ENCODE data around the gene TIAM1.
A peak's percentile ranks its signal among the peaks of the same experiment; 100 is the strongest.

Gene TIAM1

DNA sequence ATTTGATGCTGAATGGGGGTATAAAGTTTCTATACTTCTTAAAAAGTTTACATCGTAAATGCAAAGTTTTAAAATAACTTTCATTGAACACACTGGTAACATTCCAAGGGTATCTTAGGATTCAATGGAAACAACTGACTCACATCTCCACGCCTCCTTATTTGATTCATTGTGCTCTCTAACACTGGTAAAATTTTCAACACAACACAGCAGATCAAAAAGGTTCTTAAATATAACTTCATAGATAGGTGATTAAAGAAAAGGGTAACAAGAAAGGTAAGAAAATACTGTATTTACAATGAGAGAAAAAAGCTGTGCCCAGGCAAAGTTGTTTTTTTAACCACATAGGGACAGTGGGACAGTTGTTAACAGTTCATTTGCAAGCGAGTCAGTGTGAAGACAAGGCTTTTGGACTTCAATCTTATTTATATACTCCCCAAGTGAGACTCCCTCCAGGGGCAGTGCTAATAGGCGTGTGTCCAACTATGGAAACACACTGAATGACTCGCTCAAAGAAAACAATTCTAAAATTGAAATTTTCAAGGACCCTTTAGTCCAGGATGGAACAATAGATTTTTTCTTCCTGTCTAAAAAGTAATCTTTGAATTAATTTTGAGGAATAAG, 140.5 kb downstream of the TIAM1 start:
- no peak overlapping the region for H3K4me3 ChIP-seq
- peaks cover 57 to 92% (median 83%) of the 10 kb centered on the region in 10 experiments for H3K4me1 ChIP-seq
- peak overlapping the region in 10 of 11 experiments; percentile 48 to 85 (median 78); a peak in 19 of 22 replicates for H3K4me2 ChIP-seq
- H3K27ac ChIP-seq = peak overlapping the region in 5 of 11 experiments; percentile 14 to 81 (median 44); a peak in 4 of 22 replicates
- no peaks in the 10 kb centered on the region for H3K9me3 ChIP-seq (replicated peaks in 1 of 11)
- no peak for TF ChIP-seq Cebpa-rat (IDR thresholded peaks at IDR 0.05)
- H4K20me1 ChIP-seq = no peaks in the 10 kb centered on the region; a peak in 2 of 22 replicates
- H3K36me3 ChIP-seq = peaks cover 0 to 12% (median 7%) of the 10 kb centered on the region in 11 experiments; a peak in 5 of 22 replicates
- no peaks in the 10 kb centered on the region for H3K27me3 ChIP-seq
- no peak overlapping the region for H3K9ac ChIP-seq

DNA sequence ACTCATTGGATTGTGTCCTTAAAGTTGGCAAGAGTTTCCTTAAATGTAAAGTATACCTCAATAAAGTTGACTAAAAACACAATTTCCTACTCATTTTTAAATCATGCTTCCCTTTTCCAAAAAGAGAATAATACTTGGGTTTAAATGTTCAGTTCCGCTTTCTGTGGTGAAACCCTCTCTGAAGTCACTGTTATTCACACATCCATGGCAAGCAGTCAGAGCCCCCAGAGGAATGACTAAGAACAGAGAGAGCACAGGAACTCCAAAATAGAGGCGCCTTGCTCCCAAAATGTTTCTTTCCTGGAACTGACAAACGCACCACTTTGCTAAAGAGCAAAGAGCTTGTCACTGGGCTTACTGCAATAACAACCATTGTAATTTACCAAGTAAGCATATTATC, 142.5 kb downstream of the TIAM1 start:
- peak overlapping the region; percentile 75 to 88 (median 80); a peak in 21 of 22 replicates for H3K27ac ChIP-seq
- H3K4me3 ChIP-seq = peak overlapping the region in 1 of 10 experiments; percentile 17; a peak in 4 of 20 replicates
- H3K36me3 ChIP-seq = peaks cover 0 to 5% (median 0%) of the 10 kb centered on the region in 11 experiments; a peak in 3 of 22 replicates
- H4K20me1 ChIP-seq = no peaks in the 10 kb centered on the region; a peak in 2 of 22 replicates
- H3K4me2 ChIP-seq = peak overlapping the region; percentile 59 to 90 (median 81)
- no peaks in the 10 kb centered on the region for H3K27me3 ChIP-seq
- TF ChIP-seq Cebpa-rat (IDR thresholded peaks at IDR 0.05) = peak in 2 of 11 experiments; percentile 5; a peak in 2 of 22 replicates
- H3K9me3 ChIP-seq (replicated peaks in 1 of 11) = peaks cover 0 to 6% (median 0%) of the 10 kb centered on the region in 11 experiments; a peak in 4 of 22 replicates
- H3K4me1 ChIP-seq = peaks cover 69 to 88% (median 80%) of the 10 kb centered on the region in 10 experiments
- peak overlapping the region; percentile 19 to 71 (median 64); a peak in 21 of 22 replicates for H3K9ac ChIP-seq

DNA sequence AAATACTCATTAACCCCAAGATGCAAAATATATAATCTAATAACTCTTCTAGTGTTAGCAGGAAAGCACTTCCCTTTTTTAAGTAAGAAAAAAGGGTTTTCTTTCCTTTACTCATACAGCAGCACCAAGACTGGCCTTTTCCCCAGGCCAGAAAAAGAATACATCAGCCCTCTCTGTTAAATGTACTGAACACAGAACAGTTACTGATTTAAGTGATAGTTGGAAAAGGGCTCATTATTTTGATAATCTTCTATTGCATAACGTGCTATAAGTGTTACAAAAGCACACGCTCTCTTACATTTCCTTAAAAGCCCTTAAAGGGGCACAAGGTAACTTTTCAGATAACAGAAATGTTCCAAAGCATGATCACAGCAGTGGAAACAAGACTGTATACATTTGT, 142.9 kb downstream of the TIAM1 start:
- H3K27ac ChIP-seq = peak overlapping the region; percentile 75 to 88 (median 80)
- H3K4me1 ChIP-seq = peaks cover 69 to 88% (median 77%) of the 10 kb centered on the region in 10 experiments
- H3K4me3 ChIP-seq = peak overlapping the region in 4 of 10 experiments; percentile 8 to 18 (median 15); a peak in 5 of 20 replicates
- TF ChIP-seq Cebpa-rat (IDR thresholded peaks at IDR 0.05) = peak in 3 of 11 experiments; percentile 35 to 76 (median 56); a peak in 3 of 22 replicates
- H3K9ac ChIP-seq = peak overlapping the region; percentile 19 to 71 (median 64); a peak in 21 of 22 replicates
- peaks cover 0 to 5% (median 0%) of the 10 kb centered on the region in 11 experiments; a peak in 3 of 22 replicates for H3K36me3 ChIP-seq
- H3K9me3 ChIP-seq (replicated peaks in 1 of 11) = peaks cover 0 to 6% (median 0%) of the 10 kb centered on the region in 11 experiments; a peak in 4 of 22 replicates
- no peaks in the 10 kb centered on the region for H3K27me3 ChIP-seq
- no peaks in the 10 kb centered on the region; a peak in 2 of 22 replicates for H4K20me1 ChIP-seq
- peak overlapping the region; percentile 59 to 90 (median 81) for H3K4me2 ChIP-seq

DNA sequence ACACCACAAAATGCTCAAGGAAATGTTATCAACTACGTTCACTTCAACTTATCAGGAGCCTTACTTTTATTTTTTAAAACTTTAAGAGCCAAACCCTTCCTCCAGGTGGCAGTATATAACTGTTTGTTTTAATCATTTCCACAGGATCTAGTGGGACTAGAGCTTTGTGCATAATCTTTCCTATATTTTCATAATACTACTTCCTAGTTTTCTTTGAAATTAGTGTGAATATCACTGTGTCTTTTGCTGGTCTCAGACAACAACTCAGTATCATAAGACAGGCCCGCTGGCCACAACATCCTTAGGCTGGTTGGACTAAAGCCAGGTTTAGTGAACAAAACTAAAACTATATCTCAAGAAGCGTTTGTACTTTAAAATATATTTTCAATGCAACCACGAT, 145.5 kb downstream of the TIAM1 start:
- no peak for TF ChIP-seq Cebpa-rat (IDR thresholded peaks at IDR 0.05)
- H3K4me3 ChIP-seq = no peak overlapping the region
- H3K9me3 ChIP-seq (replicated peaks in 1 of 11) = peaks cover 0 to 6% (median 0%) of the 10 kb centered on the region in 11 experiments; a peak in 5 of 22 replicates
- peak overlapping the region in 4 of 11 experiments; percentile 18 to 85 (median 80); a peak in 4 of 22 replicates for H3K27ac ChIP-seq
- H3K27me3 ChIP-seq = no peaks in the 10 kb centered on the region
- peaks cover 49 to 79% (median 65%) of the 10 kb centered on the region in 10 experiments for H3K4me1 ChIP-seq
- H3K36me3 ChIP-seq = peaks cover 4 to 19% (median 11%) of the 10 kb centered on the region in 11 experiments; a peak in 21 of 22 replicates
- H3K9ac ChIP-seq = no peak overlapping the region
- H3K4me2 ChIP-seq = peak overlapping the region in 7 of 11 experiments; percentile 42 to 90 (median 81); a peak in 9 of 22 replicates
- no peaks in the 10 kb centered on the region; a peak in 2 of 22 replicates for H4K20me1 ChIP-seq

DNA sequence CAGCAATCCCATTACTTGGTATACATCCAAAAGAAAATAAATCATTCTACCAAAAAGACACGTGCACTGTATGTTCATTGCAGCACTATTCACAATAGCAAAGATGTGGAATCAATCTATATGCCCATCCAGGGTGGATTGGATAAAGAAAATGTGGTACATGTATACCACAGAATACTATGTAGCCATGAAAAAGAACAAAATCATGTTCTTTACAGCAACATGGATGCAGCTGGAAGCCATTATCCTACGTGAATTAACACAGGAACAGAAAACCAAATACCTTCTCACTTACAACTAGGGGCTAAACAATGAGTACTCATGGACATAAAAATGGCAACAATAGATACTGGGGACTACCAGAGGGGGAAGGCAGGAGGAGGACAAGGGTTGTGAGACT, 147.3 kb downstream of the TIAM1 start:
- Histone ChIP-seq H3K36me3 (peaks cover 16 to 35% (median 26%) of the 10 kb centered on the region in 11 experiments), H3K27ac (no peak overlapping the region), H4K20me1 (no peaks in the 10 kb centered on the region; a peak in 2 of 22 replicates), H3K4me2 (no peak overlapping the region), H3K9ac (no peak overlapping the region), H3K9me3 (replicated peaks in 1 of 11) (peaks cover 0 to 6% (median 0%) of the 10 kb centered on the region in 11 experiments; a peak in 5 of 22 replicates), H3K27me3 (no peaks in the 10 kb centered on the region), H3K4me3 (no peak overlapping the region), H3K4me1 (peaks cover 40 to 60% (median 50%) of the 10 kb centered on the region in 10 experiments)
- TF ChIP-seq Cebpa-rat (IDR thresholded peaks at IDR 0.05) = no peak

DNA sequence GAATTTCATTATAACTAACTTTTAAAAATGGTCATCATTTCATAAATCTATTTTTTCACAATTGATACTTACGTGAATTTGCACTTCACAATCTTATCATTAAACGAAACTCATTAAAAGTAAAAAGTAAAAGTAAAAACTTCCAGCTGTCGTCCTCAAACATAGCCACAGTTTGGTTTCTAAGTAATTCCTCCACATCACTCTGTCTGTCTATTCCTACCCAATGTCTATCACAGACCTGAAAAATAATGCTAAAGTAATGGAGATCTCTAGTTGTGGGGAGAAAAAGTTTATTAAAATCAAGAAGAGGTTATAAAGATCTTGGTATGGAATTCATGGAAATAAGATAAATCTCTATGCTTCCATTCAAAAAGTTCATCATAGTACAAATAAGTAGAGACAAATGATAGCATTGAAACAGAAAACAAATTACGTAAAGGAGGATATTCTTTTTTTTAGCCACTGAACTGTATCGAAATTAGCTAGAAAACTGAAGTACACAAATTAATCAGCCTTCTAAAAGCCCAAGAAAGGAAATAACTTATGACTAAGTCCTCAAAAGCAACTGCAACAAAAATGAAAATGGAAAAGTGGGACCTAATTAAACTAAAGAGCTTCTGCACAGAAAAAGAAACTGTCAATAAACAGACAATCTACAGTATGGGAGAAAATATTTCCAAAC, 148.6 kb downstream of the TIAM1 start:
- Histone ChIP-seq H3K27me3 (no peaks in the 10 kb centered on the region), H3K4me3 (no peak overlapping the region), H3K4me1 (peaks cover 28 to 48% (median 39%) of the 10 kb centered on the region in 10 experiments), H3K36me3 (peaks cover 17 to 37% (median 29%) of the 10 kb centered on the region in 11 experiments), H3K9me3 (replicated peaks in 1 of 11) (peaks cover 0 to 6% (median 0%) of the 10 kb centered on the region in 11 experiments; a peak in 5 of 22 replicates), H3K9ac (peak overlapping the region in 2 of 11 experiments; percentile 25 to 28; a peak in 1 of 22 replicates), H3K27ac (no peak overlapping the region), H4K20me1 (no peaks in the 10 kb centered on the region), H3K4me2 (peak overlapping the region in 10 of 11 experiments; percentile 3 to 57 (median 34); a peak in 11 of 22 replicates)
- TF ChIP-seq Cebpa-rat (IDR thresholded peaks at IDR 0.05) = no peak

DNA sequence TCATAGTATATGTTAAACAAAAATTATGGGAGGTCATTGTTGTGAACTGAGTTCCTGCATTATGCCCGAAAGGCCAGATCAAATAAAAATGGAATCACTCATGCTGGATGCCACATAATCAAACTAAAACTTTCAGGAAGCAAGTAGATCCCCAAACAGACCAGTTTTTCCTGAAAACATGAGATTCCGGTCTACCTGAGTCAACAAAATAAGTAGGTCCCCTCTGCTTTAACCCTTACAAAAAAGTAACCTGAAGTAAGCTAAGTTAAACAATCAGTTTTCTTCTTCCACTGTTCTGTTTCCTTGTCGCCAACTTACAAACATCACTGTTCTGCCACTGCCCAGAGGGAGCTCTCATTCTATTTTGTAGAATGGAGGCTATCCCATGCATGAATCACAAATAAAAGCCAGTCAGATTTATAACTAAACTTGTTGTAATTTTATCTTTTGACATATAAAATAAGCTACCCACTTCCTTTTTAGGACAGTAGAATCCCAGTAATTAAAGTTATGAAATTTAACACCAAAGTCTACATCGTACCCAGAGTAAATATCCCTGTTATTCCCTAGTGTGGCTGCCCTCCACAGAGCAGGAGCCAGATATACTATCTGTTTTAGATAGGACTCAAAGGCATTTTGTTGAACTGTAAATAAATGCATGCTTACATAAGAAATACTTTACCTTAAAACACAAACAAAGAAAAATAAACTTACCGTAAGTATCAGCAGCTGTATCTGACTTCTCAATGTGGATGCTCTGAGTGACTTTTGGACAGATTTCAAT, 149.4 kb downstream of the TIAM1 start:
- TF ChIP-seq Cebpa-rat (IDR thresholded peaks at IDR 0.05) = no peak

DNA sequence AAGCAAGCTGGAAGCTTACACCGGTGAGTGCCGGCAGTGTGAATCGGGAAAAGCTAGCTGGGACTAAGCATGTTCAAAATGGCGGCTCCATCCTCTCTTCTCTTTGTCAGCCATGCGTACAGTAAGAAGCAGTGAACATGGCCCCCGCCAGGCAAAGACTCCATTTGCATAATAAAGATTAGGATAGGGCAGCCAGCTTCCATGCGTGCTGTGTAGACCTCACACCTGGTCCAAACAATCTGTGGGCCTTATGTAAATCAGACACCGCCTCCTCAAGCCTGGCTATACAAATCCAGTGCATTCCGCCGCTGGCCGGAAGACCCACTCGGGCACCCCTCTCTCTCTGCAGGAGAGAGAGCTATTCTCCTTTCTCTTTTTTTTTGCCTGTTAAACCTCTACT, 150.3 kb downstream of the TIAM1 start:
- Histone ChIP-seq H3K4me1 (peaks cover 11 to 31% (median 22%) of the 10 kb centered on the region in 10 experiments), H3K36me3 (peaks cover 17 to 51% (median 29%) of the 10 kb centered on the region in 11 experiments), H3K9ac (no peak overlapping the region), H3K9me3 (replicated peaks in 1 of 11) (peaks cover 0 to 6% (median 0%) of the 10 kb centered on the region in 11 experiments; a peak in 5 of 22 replicates), H3K4me3 (no peak overlapping the region), H3K27me3 (no peaks in the 10 kb centered on the region), H3K27ac (no peak overlapping the region), H3K4me2 (no peak overlapping the region), H4K20me1 (no peaks in the 10 kb centered on the region)
- no peak for TF ChIP-seq Cebpa-rat (IDR thresholded peaks at IDR 0.05)

More for the DNA sequence above, 149.4 kb downstream of the TIAM1 start:
- Histone ChIP-seq H3K36me3 (peaks cover 17 to 44% (median 29%) of the 10 kb centered on the region in 11 experiments), H3K4me1 (peaks cover 20 to 40% (median 31%) of the 10 kb centered on the region in 10 experiments), H3K4me2 (peak overlapping the region in 3 of 11 experiments; percentile 24 to 57 (median 45); a peak in 2 of 22 replicates), H3K9me3 (replicated peaks in 1 of 11) (peaks cover 0 to 6% (median 0%) of the 10 kb centered on the region in 11 experiments; a peak in 5 of 22 replicates), H4K20me1 (no peaks in the 10 kb centered on the region), H3K27me3 (no peaks in the 10 kb centered on the region), H3K27ac (no peak overlapping the region), H3K4me3 (no peak overlapping the region), H3K9ac (no peak overlapping the region)

Data from BLaER1 treated with 17β-estradiol and CSF1 and Interleukin-3, amounts not matched to agents 10 nM and 100 nM (cell line).